Transverse colon (tissue), 4 donors: ENCODE measurements around the gene LILRB1.
"Not testable (repeated sequence)": the region's sequence is repeated elsewhere in the genome, so short reads cannot be mapped to it uniquely, and the experiment has no call there.

Source experiments
- EP300 ChIP-seq: sonication (generic); formaldehyde crosslinking; IDR thresholded peaks from one replicate; pipeline ENCODE4 v1.6.1; 2017; ENCODE audit warnings: antibody characterized with exemption, low read depth
- POLR2A ChIP-seq: fragments of 450-650 bp; IDR thresholded peaks from one replicate; pipeline ENCODE4 v1.6.1; 2016; ENCODE audit warnings: antibody characterized with exemption, mild to moderate bottlenecking, moderate library complexity
- POLR2AphosphoS5 ChIP-seq, 3 donors: sonication (generic); formaldehyde crosslinking; IDR thresholded peaks; one replicate each; pipeline ENCODE4 v1.6.1; 2016; ENCODE audit warnings: antibody characterized with exemption in 3 of 3
- TF ChIP-seq, protein P1 (sequence below), 5 experiments: fragments of 200-600 bp in 3 of 5; fragments of 450-650 bp in 2 of 5; sonication (generic) in 3 of 5; IDR thresholded peaks; 1 replicate in 2 of 5; 2 replicates in 3 of 5; pipeline ENCODE4 v1.5.1; 2016 to 2017; ENCODE audit warnings: antibody characterized with exemption in 5 of 5, inconsistent platforms in 3 of 5, mild to moderate bottlenecking in 2 of 5, moderate library complexity in 1 of 5

DNA sequence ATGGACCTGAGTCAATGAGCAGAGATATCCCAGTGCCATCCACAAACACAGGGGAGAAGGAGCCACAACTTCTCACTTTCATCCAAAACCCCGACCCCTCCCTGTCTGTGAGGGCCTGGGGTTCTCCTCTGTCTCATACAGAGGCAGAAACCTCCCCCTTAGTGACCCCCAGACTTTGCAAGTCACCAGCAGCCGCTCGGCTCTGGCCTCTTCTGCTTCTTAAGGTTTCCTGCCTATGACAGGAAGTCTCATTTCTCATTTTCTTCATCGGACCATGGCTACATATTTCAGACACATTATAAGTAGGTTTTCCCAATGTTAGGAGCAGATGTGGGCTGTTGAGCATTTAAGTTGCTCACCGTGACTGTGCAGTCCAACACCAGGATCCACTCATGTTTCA is 12.7 kb downstream of the LILRB1 start:
- not testable (repeated sequence) for TF ChIP-seq POLR2AphosphoS5 (IDR thresholded peaks at IDR 0.05); POLR2A; EP300
- TF ChIP-seq, protein P1, sequence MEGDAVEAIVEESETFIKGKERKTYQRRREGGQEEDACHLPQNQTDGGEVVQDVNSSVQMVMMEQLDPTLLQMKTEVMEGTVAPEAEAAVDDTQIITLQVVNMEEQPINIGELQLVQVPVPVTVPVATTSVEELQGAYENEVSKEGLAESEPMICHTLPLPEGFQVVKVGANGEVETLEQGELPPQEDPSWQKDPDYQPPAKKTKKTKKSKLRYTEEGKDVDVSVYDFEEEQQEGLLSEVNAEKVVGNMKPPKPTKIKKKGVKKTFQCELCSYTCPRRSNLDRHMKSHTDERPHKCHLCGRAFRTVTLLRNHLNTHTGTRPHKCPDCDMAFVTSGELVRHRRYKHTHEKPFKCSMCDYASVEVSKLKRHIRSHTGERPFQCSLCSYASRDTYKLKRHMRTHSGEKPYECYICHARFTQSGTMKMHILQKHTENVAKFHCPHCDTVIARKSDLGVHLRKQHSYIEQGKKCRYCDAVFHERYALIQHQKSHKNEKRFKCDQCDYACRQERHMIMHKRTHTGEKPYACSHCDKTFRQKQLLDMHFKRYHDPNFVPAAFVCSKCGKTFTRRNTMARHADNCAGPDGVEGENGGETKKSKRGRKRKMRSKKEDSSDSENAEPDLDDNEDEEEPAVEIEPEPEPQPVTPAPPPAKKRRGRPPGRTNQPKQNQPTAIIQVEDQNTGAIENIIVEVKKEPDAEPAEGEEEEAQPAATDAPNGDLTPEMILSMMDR (IDR thresholded peaks at IDR 0.05): not testable (repeated sequence)
